HG03175 (cell line): Measurements from ENCODE around the gene ALDH1L1.

ENCODE experiments used
- ATAC-seq: cut with Tn5 transposase; IDR thresholded peaks from one replicate; pipeline ENCODE4 v1.9.1; 2021; ENCODE audit warnings: mild to moderate bottlenecking, moderate library complexity; ENCODE audit not compliant: unreplicated experiment

Gene ALDH1L1

GRCh38 chr3:126058666-126059065, 121.7 kb downstream of the ALDH1L1 start:
- ATAC-seq = no peak

GRCh38 chr3:126057936-126058335, 122.5 kb downstream of the ALDH1L1 start:
- no peak for ATAC-seq

DNA sequence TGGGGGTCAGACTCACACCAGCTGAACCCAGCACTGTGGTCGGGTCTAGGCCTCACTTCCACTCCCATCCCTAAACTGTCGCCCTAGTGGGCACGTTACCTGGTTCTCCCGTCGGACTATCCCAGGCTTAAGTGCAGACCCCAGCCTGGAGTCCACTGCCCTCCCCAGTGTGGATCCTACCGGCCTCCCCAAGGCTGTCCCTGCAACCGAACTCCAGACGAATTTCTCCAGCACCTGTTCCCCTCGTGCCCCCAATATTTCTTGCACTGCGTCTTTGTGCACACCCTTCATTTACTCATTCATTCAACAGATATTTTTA, 122.9 kb downstream of the ALDH1L1 start:
- no peak for ATAC-seq

- no peak for ATAC-seq
Measured at GRCh38 chr3:126056681-126057500, 123.5 kb downstream of the ALDH1L1 start.

GRCh38 chr3:126056088-126056487, 124.3 kb downstream of the ALDH1L1 start:
- ATAC-seq = no peak

- ATAC-seq = no peak
Measured at GRCh38 chr3:126054870-126055269, 125.5 kb downstream of the ALDH1L1 start.

- ATAC-seq = no peak
Measured at GRCh38 chr3:126053949-126054569, 126.3 kb downstream of the ALDH1L1 start.
